ENCODE data around the gene NODAL. TPM values are rescaled to one million over a fixed set of nuclear protein-coding genes. Genes with fewer than 3 reads are reported as not detected.

Gene NODAL
- total and polyA plus RNA-seq, 4 donors, result not detected

Other genes starting within 250 kb of the NODAL start
- gene PPA1, start 208.3 kb downstream of the NODAL start, total RNA-seq, result 100 to 1,000 TPM; 165 to 167 TPM
- gene PPA1, start 208.3 kb downstream of the NODAL start, polyA plus RNA-seq, result 100 to 1,000 TPM; 214 to 251 TPM
- 1 to 10 TPM in 1 of 2 donors, under 1 TPM in 1; 0.12 to 2.2 TPM for gene NPFFR1, start 157.7 kb downstream of the NODAL start, total RNA-seq
- gene NPFFR1, start 157.7 kb downstream of the NODAL start, polyA plus RNA-seq, result under 1 TPM; 0.14 TPM
- gene LRRC20, start 59.1 kb downstream of the NODAL start, total RNA-seq, result 10 to 100 TPM in 1 of 2 donors, 1 to 10 TPM in 1; 4.6 to 13.4 TPM
- 10 to 100 TPM in 1 of 2 donors, 1 to 10 TPM in 1; 5.9 to 10.0 TPM for gene LRRC20, start 59.1 kb downstream of the NODAL start, polyA plus RNA-seq
- gene EIF4EBP2, start 37.5 kb downstream of the NODAL start, total RNA-seq, result 10 to 100 TPM; 59.7 to 63.3 TPM
- gene EIF4EBP2, start 37.5 kb downstream of the NODAL start, polyA plus RNA-seq, result 10 to 100 TPM; 21.8 to 22.9 TPM
- 10 to 100 TPM; 15.5 to 19.7 TPM for gene PALD1, start 37.1 kb upstream of the NODAL start, total RNA-seq
- gene PALD1, start 37.1 kb upstream of the NODAL start, polyA plus RNA-seq, result 10 to 100 TPM; 10.5 to 15.7 TPM
- gene PRF1, start 161.1 kb upstream of the NODAL start, total RNA-seq, result 1 to 10 TPM; 5.1 to 9.4 TPM
- 10 to 100 TPM in 1 of 2 donors, 1 to 10 TPM in 1; 3.2 to 11.5 TPM for gene PRF1, start 161.1 kb upstream of the NODAL start, polyA plus RNA-seq
- 1 to 10 TPM; 1.1 to 3.9 TPM for gene ADAMTS14, start 230.8 kb upstream of the NODAL start, total RNA-seq
- gene ADAMTS14, start 230.8 kb upstream of the NODAL start, polyA plus RNA-seq, result 1 to 10 TPM in 1 of 2 donors, under 1 TPM in 1; 0.47 to 1.3 TPM

All from lung (tissue), 4 donors.